ENCODE results near the gene SPACA1. TPM values are rescaled to one million over a fixed set of nuclear protein-coding genes. Genes with fewer than 3 reads are reported as not detected.

SPACA1 gene
- total RNA-seq, 1 experiment from 2014 or later = not detected

- no peaks in the 10 kb centered on the region for H3K79me2 ChIP-seq (ENCODE audit: insufficient read depth, low read length)
- no peak overlapping the region for H2BK120ac ChIP-seq (ENCODE audit: low read depth, low read length, poor library complexity, severe bottlenecking)
- H3K79me1 ChIP-seq (ENCODE audit: insufficient read depth, low read depth, low read length, poor library complexity, severe bottlenecking) = no peaks in the 10 kb centered on the region
- peaks cover 0 to 2% of the 10 kb centered on the region in 2 experiments; a peak in 2 of 5 replicates for H3K9me3 Mint-ChIP-seq
- H3K4me2 ChIP-seq (ENCODE audit: insufficient read depth, insufficient read length, low read length) = no peak overlapping the region
- H3T11ph ChIP-seq (ENCODE audit: low read length) = no peak overlapping the region
- no peak overlapping the region for H3K27ac ChIP-seq (ENCODE audit: insufficient read length, low read depth, low read length)
- H2BK15ac ChIP-seq (ENCODE audit: low read depth, low read length) = no peak overlapping the region
- H4K91ac ChIP-seq (ENCODE audit: insufficient read length, low read depth, low read length) = no peak overlapping the region
- no peaks in the 10 kb centered on the region for H4K20me1 ChIP-seq (ENCODE audit: control insufficient read depth, insufficient read depth, insufficient read length)
- no peak overlapping the region for H3K4ac ChIP-seq (ENCODE audit: low read depth, low read length)
- no peak overlapping the region for H3K14ac ChIP-seq (ENCODE audit: insufficient read depth, low read length)
- H3K27ac Mint-ChIP-seq = no peak overlapping the region
- no peaks in the 10 kb centered on the region for H3K27me3 ChIP-seq (ENCODE audit: insufficient read depth, low read length)
- no peak for DNase-seq
- no peak overlapping the region for H2AK5ac ChIP-seq (ENCODE audit: insufficient read length, low read length)
- no CpG with 5 or more reads among the region's 5 CpGs for WGBS (ENCODE audit: extremely low coverage, insufficient read length, low lambda C conversion rate)
- H4K8ac ChIP-seq (replicated peaks; ENCODE audit: insufficient read length, low read depth, low read length) = no peak overlapping the region
- no peaks in the 10 kb centered on the region; the same call in 1 of the 2 replicates for H3K4me1 ChIP-seq (ENCODE audit: insufficient read depth, low read length)
- H3K23me2 ChIP-seq (ENCODE audit: insufficient read length, low read depth, low read length, poor library complexity, severe bottlenecking) = no peaks in the 10 kb centered on the region
- peaks cover 17 to 21% of the 10 kb centered on the region in 2 experiments for H3K4me1 Mint-ChIP-seq
- H2BK12ac ChIP-seq (ENCODE audit: insufficient read length, low read depth, low read length) = no peak overlapping the region
- H2AFZ ChIP-seq (ENCODE audit: low read length) = no peak overlapping the region
- H3K23ac ChIP-seq (ENCODE audit: insufficient read length, low read depth, low read length) = no peak overlapping the region
- H3K4me3 Mint-ChIP-seq = no peak overlapping the region
- H3K56ac ChIP-seq (ENCODE audit: insufficient read length, low read depth, low read length) = no peak overlapping the region
- H4K5ac ChIP-seq (ENCODE audit: insufficient read length, low read depth, low read length) = no peak overlapping the region
- H2BK20ac ChIP-seq (ENCODE audit: low read depth, low read length, poor library complexity, severe bottlenecking) = no peak overlapping the region
- no peaks in the 10 kb centered on the region for H3K9me3 ChIP-seq (ENCODE audit: control insufficient read depth, low read depth, low read length)
- no peak overlapping the region for H2BK5ac ChIP-seq (ENCODE audit: insufficient read length, low read length)
- H3K36me3 Mint-ChIP-seq (ENCODE audit: insufficient read depth in 1 of 3, low read depth in 3 of 3) = no peaks in the 10 kb centered on the region
- no peak overlapping the region for H3K18ac ChIP-seq (ENCODE audit: insufficient read length, low read depth, low read length)
- H3K9ac ChIP-seq (ENCODE audit: extremely low read depth, insufficient read length, low read length) = no peak overlapping the region
- TF ChIP-seq CTCF (conservative IDR thresholded peaks at IDR 0.05) = no peak
- no peaks in the 10 kb centered on the region; the same call in 1 of the 2 replicates for H3K27me3 Mint-ChIP-seq (ENCODE audit: low read depth)
These were observed 64.3 kb downstream of the SPACA1 start for GRCh38 chr6:88111991-88112390.
